GM20431 (cell line): ENCODE measurements around the gene SLC12A9.
"Not testable (repeated sequence)": the region's sequence is repeated elsewhere in the genome, so short reads cannot be mapped to it uniquely, and the experiment has no call there.

Experiments
- in situ Hi-C: fragments of 300-500 bp; cut with MseI, MboI; formaldehyde crosslinking; loops from one replicate; pipeline ENCODE4 v1.15.0; 2020; ENCODE audit warnings: low sequenced_read_pairs; ENCODE audit not compliant: unreplicated experiment

SLC12A9 gene

GRCh38 chr7:100825751-100826513 lies 26.6 kb upstream of the SLC12A9 start:
- in situ Hi-C loops: no loop called here

DNA sequence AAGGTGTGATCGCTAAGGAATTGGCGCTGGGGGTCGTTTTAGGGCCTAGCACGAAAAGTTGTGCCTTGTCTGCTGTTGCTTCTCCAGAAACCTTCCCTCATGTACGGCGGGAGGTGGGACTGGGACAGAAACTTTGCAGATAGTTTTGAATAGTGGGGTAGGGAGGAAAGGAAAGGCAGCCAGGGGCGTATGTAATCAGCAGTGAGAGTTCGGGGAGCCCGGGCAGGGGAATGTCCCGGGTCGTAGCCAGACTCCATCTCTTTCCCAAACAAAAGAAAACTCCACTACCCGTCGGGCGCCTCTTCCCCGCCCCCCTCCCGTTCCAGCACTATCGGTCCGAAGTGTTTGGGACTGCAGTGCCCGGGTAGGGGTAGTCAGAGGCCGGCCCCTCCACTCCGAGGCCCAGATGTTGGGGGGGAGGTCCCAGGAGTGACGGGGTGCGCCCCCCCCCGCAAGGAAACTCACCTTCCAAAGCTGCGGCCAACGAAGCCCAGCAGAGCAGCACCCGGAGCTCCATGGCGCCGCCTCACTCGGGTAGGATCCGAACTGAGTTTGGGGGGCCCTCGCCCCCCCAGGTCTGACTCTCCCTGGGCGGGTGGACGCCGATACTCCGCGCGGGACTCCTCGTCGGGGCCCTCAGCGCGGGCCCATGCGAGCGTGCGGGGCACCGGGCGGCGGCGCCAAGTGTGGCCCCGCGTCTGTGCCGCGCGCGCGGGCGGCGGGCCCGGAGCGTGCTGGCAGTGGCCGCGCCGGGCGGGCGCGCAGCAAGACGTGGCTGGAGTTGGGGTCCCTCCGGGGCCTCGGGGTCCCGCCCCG lies 25.8 kb upstream of the SLC12A9 start:
- in situ Hi-C loops: no loop called here

DNA sequence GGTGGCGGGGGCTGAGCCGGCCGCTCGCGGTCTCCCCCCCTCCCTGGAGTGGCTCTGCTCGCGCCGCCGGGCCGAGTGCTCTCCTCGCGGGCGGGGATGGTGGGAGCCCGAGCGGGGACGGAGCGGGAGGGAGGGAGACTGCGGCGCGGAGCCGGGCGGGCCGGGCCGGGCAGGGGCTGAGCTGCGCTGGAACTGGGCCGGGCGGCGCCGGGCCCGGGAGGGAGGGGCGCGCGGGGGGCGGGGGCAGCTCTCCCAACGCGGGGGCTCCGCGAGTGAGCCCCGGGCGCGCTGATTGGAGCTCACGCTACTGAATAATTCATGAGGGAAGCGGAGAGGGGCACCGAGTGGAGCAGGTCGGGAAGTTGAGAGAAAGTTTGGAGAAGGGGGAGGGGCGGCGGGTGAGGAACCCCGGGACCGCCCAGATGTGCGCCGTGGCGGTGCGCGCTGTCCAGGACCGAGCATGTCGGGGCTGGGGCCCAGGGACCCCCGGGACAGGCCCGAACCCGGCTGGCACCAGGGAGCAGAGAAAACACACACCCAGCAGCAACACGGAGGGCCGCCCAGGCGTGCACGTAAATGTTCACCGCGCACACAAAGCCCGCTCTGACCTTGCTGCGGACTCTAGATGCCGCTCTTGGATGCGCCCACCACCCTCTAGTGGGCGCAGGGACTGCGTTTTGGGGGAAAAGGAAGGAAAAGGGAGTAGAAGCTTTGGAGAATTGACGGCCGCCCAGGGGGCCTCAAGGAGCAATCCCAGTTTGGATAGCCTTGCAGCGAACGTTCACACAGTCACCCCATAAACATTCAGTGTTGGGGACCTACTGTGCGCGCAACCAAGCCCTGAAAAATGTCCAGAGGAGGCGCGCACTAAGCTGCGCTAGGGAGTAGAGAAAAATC lies 24.9 kb upstream of the SLC12A9 start, which contains the start of gene EPHB4:
EPHB4 (minus strand) TSS at position 194 of the 897 bp plus-strand sequence. CDS start 493 bp downstream, outside the sequence.
- in situ Hi-C loops: no loop called here

GRCh38 chr7:100829150-100829716 lies 23.3 kb upstream of the SLC12A9 start:
- in situ Hi-C loops: no loop called here

- in situ Hi-C loops: no loop called here
Measured at GRCh38 chr7:100830396-100830795, 22.1 kb upstream of the SLC12A9 start.

- in situ Hi-C loops: no loop called here
Measured at GRCh38 chr7:100832281-100832633, 20.3 kb upstream of the SLC12A9 start.

DNA sequence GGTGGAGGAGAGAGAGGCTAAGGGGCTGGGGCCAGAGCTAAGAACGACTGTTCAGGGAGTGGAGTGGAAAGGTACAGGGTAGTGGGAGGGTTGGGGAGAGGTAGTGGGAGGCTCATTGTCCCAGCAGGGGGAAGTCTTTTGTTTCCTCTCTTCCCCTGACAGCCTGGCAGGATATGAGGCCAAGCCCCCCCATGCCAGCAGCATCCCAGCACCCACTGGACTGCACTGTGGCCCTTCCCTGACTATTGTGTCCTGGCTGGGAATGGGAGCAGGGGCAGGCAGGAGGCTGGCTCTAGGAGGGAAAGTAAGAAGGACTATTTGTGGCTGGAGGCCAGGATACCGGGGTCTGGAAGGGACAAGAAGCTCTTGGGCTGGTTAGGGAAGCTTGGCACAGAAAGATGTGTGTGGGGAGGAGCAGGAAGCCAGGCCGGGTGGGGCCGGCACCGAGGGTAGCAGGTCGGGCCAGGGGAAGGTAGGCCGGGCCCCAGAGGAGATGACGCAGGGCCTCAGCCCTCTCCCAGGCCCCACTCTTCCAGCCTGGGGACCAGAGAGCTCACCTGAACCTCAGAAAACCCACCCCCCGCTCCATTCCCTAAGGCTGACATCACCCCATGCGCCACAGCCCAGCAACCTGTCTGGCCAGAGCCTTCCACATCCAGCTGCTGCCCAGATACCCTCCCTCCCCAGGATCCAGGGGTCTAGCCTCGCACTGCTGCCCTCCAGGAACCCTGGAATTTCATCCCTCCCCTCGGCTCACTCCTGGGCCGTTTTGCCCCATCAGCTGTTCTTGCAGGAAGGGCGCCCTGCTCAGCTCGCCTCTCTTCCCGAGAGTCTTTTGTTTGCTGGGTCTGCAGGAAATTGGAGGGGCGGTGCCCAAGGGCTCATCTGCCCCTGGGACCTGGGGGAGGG lies 16.4 kb upstream of the SLC12A9 start:
- in situ Hi-C loops: no loop called here

GRCh38 chr7:100836812-100837098 lies 15.8 kb upstream of the SLC12A9 start:
- in situ Hi-C loops: no loop called here

DNA sequence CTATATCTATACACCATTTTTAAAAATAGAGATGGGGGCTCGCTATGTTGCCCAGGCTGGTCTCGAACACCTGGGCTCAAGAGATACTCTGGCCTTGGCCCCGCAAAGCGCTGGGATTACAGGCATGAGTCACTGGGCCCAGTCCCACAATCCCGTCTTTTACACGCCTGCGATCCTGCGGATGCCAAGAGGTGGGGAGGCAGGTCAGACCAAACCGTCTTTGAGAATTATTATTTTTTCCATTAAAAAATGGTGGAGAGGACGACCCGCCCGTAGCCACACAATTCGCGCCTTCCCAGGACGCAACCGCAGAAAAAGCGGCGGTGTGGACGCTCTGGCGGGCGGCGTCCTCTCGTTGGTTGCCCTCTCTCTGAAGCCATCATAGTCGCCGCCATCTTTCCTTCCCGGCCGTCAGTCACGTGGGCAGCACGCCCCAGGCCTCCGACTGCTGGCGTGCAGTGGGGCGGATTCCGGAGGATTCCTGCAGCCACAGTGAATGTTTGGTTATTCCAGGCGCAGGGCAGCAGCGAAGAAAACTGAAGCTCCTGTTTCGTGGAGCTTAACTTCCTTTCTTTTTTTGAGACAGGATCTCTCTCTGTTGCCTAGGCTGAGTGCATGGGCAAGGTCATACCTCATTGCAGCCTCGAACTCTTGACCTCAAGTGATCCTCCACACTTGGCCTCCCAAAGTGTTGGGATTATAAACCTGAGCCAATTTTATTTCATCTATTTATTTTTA lies 15.2 kb upstream of the SLC12A9 start:
- in situ Hi-C loops: no loop called here

DNA sequence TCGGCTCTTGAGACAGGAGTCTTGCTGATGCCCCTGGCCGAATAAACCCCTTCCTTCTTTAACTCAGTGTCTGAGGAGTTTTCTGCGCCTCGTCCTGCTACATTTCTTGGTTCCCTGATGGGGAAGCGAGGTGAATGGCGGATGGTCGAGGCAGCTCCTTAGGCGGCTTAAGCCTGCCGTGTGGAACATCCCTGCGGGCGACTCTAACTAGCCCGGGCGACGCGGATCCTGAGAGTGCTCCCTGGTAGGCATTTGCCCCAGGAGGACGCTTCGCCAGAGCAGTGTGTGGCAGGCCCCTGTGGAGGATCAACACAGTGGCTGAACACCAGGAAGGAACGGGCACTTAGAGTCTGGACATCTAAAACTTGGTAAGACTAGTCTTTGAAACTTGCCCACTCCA lies 13.2 kb upstream of the SLC12A9 start:
- in situ Hi-C loops: no loop called here

GRCh38 chr7:100840470-100841100 lies 11.9 kb upstream of the SLC12A9 start:
- in situ Hi-C loops: no loop called here

DNA sequence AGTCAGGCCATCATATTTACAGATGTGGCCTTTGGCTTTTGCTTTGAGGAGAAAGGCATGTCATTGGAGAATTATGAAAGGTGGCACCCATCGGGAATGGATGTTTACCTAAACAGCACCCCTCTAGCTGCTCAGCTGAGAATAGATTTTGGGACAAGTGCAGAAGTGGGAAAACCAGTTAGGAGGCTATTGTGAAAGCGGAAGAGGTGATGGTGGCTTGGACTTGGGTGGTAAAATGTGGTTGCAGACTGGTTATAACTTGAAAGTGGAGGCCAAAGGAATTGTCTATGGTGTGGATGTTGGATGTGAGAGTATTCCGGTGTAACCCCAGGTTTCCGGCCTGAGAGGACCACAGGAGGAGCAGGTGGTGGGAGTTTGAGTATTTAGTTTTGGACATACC lies 5.2 kb upstream of the SLC12A9 start:
- in situ Hi-C loops: no loop called here

DNA sequence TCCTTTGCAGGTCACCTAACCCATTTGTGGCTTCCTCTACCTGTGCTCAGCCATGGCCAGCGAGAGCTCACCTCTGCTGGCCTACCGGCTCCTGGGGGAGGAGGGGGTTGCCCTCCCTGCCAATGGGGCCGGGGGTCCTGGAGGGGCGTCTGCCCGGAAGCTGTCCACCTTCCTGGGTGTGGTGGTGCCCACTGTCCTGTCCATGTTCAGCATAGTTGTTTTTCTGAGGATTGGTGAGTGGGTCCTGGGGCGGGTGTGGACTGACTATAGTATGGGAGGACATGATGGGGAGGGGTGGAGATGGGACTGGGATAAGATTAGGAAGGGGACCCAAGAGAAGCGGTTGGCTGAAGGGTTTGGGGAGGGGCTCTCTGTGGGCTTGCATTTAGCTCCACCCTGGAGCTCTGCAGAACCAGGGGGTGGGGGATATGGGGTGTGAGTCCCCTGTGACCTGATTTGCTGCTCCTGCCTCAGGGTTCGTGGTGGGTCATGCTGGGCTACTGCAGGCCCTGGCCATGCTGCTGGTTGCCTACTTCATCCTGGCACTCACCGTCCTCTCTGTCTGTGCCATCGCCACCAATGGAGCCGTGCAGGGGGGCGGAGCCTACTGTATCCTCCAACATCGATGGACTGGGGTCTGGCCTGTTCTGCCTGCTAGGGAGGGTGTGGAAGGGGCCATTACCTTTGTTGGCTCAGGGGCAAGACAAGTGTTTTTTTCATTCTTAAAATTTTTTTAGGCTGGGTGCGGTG lies 1.8 kb downstream of the SLC12A9 start:
- in situ Hi-C loops: no loop called here

GRCh38 chr7:100854899-100855298 lies 2.4 kb downstream of the SLC12A9 start:
- in situ Hi-C loops: not testable (repeated sequence)

GRCh38 chr7:100855515-100855914 lies 3.0 kb downstream of the SLC12A9 start:
- in situ Hi-C loops: no loop called here

DNA sequence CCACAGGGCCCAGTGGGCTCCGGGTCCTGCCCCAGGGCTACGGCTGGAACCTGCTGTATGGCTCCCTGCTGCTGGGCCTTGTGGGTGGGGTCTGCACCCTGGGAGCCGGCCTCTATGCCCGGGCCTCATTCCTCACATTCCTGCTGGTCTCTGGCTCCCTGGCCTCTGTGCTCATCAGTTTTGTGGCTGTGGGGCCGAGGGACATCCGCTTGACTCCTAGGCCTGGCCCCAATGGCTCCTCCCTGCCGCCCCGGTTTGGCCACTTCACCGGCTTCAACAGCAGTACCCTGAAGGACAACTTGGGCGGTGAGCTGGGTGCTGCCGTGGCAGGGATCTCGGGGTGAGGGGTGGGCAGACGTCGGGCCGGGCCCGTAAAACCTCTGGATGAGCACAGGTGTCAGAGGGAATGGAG lies 4.4 kb downstream of the SLC12A9 start:
- in situ Hi-C loops: no loop called here

DNA sequence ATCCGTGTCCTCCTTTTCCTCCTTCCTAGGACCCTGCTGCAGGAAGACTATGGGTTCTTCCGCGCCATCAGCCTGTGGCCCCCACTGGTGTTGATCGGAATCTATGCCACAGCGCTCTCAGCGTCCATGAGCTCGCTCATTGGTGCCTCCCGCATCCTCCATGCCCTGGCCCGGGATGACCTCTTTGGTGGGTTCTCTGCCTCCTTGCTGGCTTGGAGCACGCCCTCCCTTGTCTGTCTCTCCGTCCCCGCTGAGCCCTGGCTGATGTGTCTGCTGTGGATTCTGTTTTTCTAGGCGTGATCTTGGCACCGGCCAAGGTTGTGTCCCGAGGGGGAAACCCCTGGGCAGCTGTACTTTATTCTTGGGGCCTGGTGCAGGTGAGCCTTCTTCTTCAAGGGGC lies 7.3 kb downstream of the SLC12A9 start:
- in situ Hi-C loops: no loop called here
